Liver (tissue), 9 donors: ENCODE measurements around the gene CRY1. TPM values are rescaled to one million over a fixed set of nuclear protein-coding genes. Genes with fewer than 3 reads are reported as not detected.

ENCODE experiments used
- DNase-seq: peaks from one replicate; pipeline ENCODE4 v3.0.0-alpha.2; 2017; ENCODE audit warnings: low spot score
- H3K27ac ChIP-seq, 2 donors: one replicate each; pipeline ENCODE4 v1.7.0; 2013; ENCODE audit warnings: inconsistent platforms in 2 of 2, low read length in 2 of 2, control low read depth in 1 of 2, low read depth in 1 of 2, mild to moderate bottlenecking in 1 of 2
- H3K27me3 ChIP-seq, 4 donors: one replicate each; pipeline versions ENCODE4 v1.6.1 to v1.7.0; 2013; ENCODE audit warnings: low read length in 3 of 4, inconsistent platforms in 1 of 4, mild to moderate bottlenecking in 1 of 4, moderate library complexity in 1 of 4; ENCODE audit not compliant: control insufficient read depth in 4 of 4, insufficient read depth in 4 of 4
- H3K36me3 ChIP-seq, 4 donors: one replicate each; pipeline versions ENCODE4 v1.6.1 to v1.7.0; 2013; ENCODE audit warnings: low read length in 3 of 4, mild to moderate bottlenecking in 3 of 4, low read depth in 1 of 4, moderate library complexity in 1 of 4; ENCODE audit not compliant: control insufficient read depth in 4 of 4, insufficient read depth in 3 of 4
- H3K4me1 ChIP-seq, 4 donors: one replicate each; pipeline versions ENCODE4 v1.6.1 to v1.7.0; 2013; ENCODE audit warnings: low read length in 3 of 4, mild to moderate bottlenecking in 3 of 4, moderate library complexity in 1 of 4; ENCODE audit not compliant: control insufficient read depth in 4 of 4, insufficient read depth in 4 of 4
- H3K4me3 ChIP-seq, 3 donors: one replicate each; pipeline versions ENCODE4 v1.6.1 to v1.7.0; 2013; ENCODE audit warnings: low read length in 3 of 3, control low read depth in 1 of 3, low read depth in 1 of 3, mild to moderate bottlenecking in 1 of 3
- H3K9ac ChIP-seq, 2 donors: one replicate each; pipeline ENCODE4 v1.7.0; 2013; ENCODE audit warnings: low read length in 2 of 2, mild to moderate bottlenecking in 2 of 2, moderate library complexity in 2 of 2, control low read depth in 1 of 2, low read depth in 1 of 2
- H3K9me3 ChIP-seq, 4 donors: one replicate each; pipeline versions ENCODE4 v1.6.1 to v1.7.0; 2013; ENCODE audit warnings: low read length in 3 of 4; ENCODE audit not compliant: control insufficient read depth in 4 of 4
- CTCF ChIP-seq: fragments of 150-350 bp; IDR thresholded peaks from 2 replicates; pipeline ENCODE4 v1.5.1; 2017; ENCODE audit warnings: improper control_type of control experiment, low read depth, low read length; ENCODE audit not compliant: missing input control
- EGR1 ChIP-seq, 2 donors: IDR thresholded peaks; 2 replicates each; pipeline ENCODE4 v1.6.1; 2016 to 2018; ENCODE audit warnings: antibody characterized with exemption in 2 of 2, low read depth in 2 of 2
- FOXA1 ChIP-seq: IDR thresholded peaks from 2 replicates; pipeline ENCODE4 v1.6.1; 2016; ENCODE audit warnings: antibody characterized with exemption
- GABPA ChIP-seq, 2 donors: IDR thresholded peaks in 1 of 2; conservative IDR thresholded peaks in 1 of 2; 2 replicates each; pipeline ENCODE4 v1.6.1; 2016; ENCODE audit warnings: antibody characterized with exemption in 2 of 2, mild to moderate bottlenecking in 1 of 2, moderate library complexity in 1 of 2
- HNF4A ChIP-seq, 2 donors: conservative IDR thresholded peaks; 2 replicates each; pipeline ENCODE4 v1.6.1; 2016; ENCODE audit warnings: antibody characterized with exemption in 2 of 2, mild to moderate bottlenecking in 2 of 2
- HNF4G ChIP-seq: IDR thresholded peaks from 2 replicates; pipeline ENCODE4 v1.6.1; 2016; ENCODE audit warnings: antibody characterized with exemption
- JUND ChIP-seq, 2 donors: IDR thresholded peaks; 2 replicates each; pipeline ENCODE4 v1.6.1; 2016; ENCODE audit warnings: antibody characterized with exemption in 2 of 2
- MAX ChIP-seq: IDR thresholded peaks from 2 replicates; pipeline ENCODE4 v1.6.1; 2016; ENCODE audit warnings: antibody characterized with exemption
- NR2F2 ChIP-seq: IDR thresholded peaks from 2 replicates; pipeline ENCODE4 v1.6.1; 2016; ENCODE audit warnings: antibody characterized with exemption
- RAD21 ChIP-seq, 2 donors: IDR thresholded peaks; 2 replicates each; pipeline ENCODE4 v1.6.1; 2016; ENCODE audit warnings: antibody characterized with exemption in 2 of 2, mild to moderate bottlenecking in 2 of 2
- REST ChIP-seq: IDR thresholded peaks from 2 replicates; pipeline ENCODE4 v1.6.1; 2016; ENCODE audit warnings: antibody characterized with exemption, mild to moderate bottlenecking
- RXRA ChIP-seq, 2 donors: IDR thresholded peaks; 2 replicates each; pipeline ENCODE4 v1.6.1; 2017 to 2018; ENCODE audit warnings: antibody characterized with exemption in 2 of 2, mild to moderate bottlenecking in 1 of 2
- TAF1 ChIP-seq: conservative IDR thresholded peaks from 2 replicates; pipeline ENCODE4 v1.6.1; 2016; ENCODE audit warnings: antibody characterized with exemption, mild to moderate bottlenecking
- YY1 ChIP-seq: IDR thresholded peaks from 2 replicates; pipeline ENCODE4 v1.6.1; 2016; ENCODE audit warnings: antibody characterized with exemption, mild to moderate bottlenecking
- ZBTB33 ChIP-seq: IDR thresholded peaks from 2 replicates; pipeline ENCODE4 v1.6.1; 2016; ENCODE audit warnings: antibody characterized with exemption
- WGBS: extraction: QIAGEN DNeasy Blood & Tissue Kit; methylation state at CpG from one replicate; pipeline ENCODE4 v1.1.7; 2013; 5-methylcytosine and 5-hydroxymethylcytosine counted together
- polyA plus RNA-seq, 2 donors: library from polyadenylated mRNA; stranded (reverse) in 1 of 2; unstranded in 1 of 2; fragments of 200-250 nt in 1 of 2; fragments of >200 nt in 1 of 2; fragmentation: Nextera tagmentation in 1 of 2; extraction: Ambion mirVana in 1 of 2; gene quantifications; one replicate each; pipeline versions ENCODE4 v1.2.1 to v1.2.3, GENCODE V29; 2013 to 2015
- total RNA-seq, 2 donors: library from RNA; depleted of rRNA; stranded (reverse); fragments of >200 nt; gene quantifications; one replicate each; pipeline ENCODE4 v1.2.3, GENCODE V29; 2014
- donor health status: healthy.
- donor health status: healthy.
- donor health status: healthy.
- donor health status: healthy.
- donor health status: healthy.

The CRY1 gene
- total and polyA plus RNA-seq, 4 donors: 5.7 to 16.6 (median 10.1) TPM

- TF ChIP-seq ZBTB33: no peak
- no peak for TF ChIP-seq RAD21 (IDR thresholded peaks at IDR 0.05)
- no peak for TF ChIP-seq HNF4G
Measured at GRCh38 chr12:106962286-106962685, 131.1 kb downstream of the CRY1 start (continued).

GRCh38 chr12:106960443-106960842, 132.9 kb downstream of the CRY1 start:
- Histone ChIP-seq H3K4me1 (peaks cover 6 to 9% (median 6%) of the 10 kb centered on the region in 4 donors), H3K4me3 (no peak overlapping the region), H3K9ac (no peak overlapping the region), H3K36me3 (peaks cover 0 to 3% (median 2%) of the 10 kb centered on the region in 4 donors), H3K27ac (no peak overlapping the region), H3K9me3 (no peaks in the 10 kb centered on the region), H3K27me3 (no peaks in the 10 kb centered on the region)
- WGBS: 88% methylated on average over 3 of the region's 3 CpGs
- no peak for DNase-seq
- TF ChIP-seq FOXA1: no peak
- TF ChIP-seq CTCF: no peak
- TF ChIP-seq JUND (IDR thresholded peaks at IDR 0.05): no peak
- no peak for TF ChIP-seq RXRA (IDR thresholded peaks at IDR 0.05)

GRCh38 chr12:106957583-106957982, 135.8 kb downstream of the CRY1 start:
- 22% methylated on average over 1 of the region's 1 CpG for WGBS
- Histone ChIP-seq H3K27ac (peak overlapping the region in 1 of 2 donors; percentile 58), H3K4me1 (peaks cover 6 to 10% (median 7%) of the 10 kb centered on the region in 4 donors), H3K36me3 (no peaks in the 10 kb centered on the region), H3K4me3 (peak overlapping the region; percentile 81 to 98 (median 90)), H3K9ac (peak overlapping the region; percentile 31 to 36), H3K27me3 (no peaks in the 10 kb centered on the region), H3K9me3 (no peaks in the 10 kb centered on the region)
- TF ChIP-seq CTCF: no peak
- TF ChIP-seq YY1: peak; percentile 44
- no peak for DNase-seq

GRCh38 chr12:106956048-106956578, 137.2 kb downstream of the CRY1 start:
- Histone ChIP-seq H3K27me3 (no peaks in the 10 kb centered on the region), H3K4me3 (peak overlapping the region; percentile 81 to 98 (median 90)), H3K36me3 (no peaks in the 10 kb centered on the region), H3K9me3 (no peaks in the 10 kb centered on the region), H3K9ac (peak overlapping the region; percentile 31 to 77), H3K27ac (peak overlapping the region; percentile 93 to 95), H3K4me1 (peaks cover 6 to 10% (median 7%) of the 10 kb centered on the region in 4 donors)
- DNase-seq: peak; percentile 53
- WGBS: under 1% methylated on average over 34 of the region's 34 CpGs
- no peak for TF ChIP-seq RAD21 (IDR thresholded peaks at IDR 0.05)
- TF ChIP-seq TAF1: no peak
- no peak for TF ChIP-seq REST
- TF ChIP-seq JUND (IDR thresholded peaks at IDR 0.05): no peak
- no peak for TF ChIP-seq GABPA (IDR thresholded peaks at IDR 0.05 in 1 of 2, conservative IDR thresholded peaks at IDR 0.05 in 1 of 2)
- no peak for TF ChIP-seq HNF4G
- TF ChIP-seq NR2F2: no peak
- no peak for TF ChIP-seq RXRA (IDR thresholded peaks at IDR 0.05)
- no peak for TF ChIP-seq FOXA1
- TF ChIP-seq MAX: no peak
- TF ChIP-seq HNF4A (conservative IDR thresholded peaks at IDR 0.05): no peak
- no peak for TF ChIP-seq EGR1 (IDR thresholded peaks at IDR 0.05; ENCODE audit: low read depth in 2 of 2)
- no peak for TF ChIP-seq YY1
